ENCODE measurements around the gene ZNF70. TPM values are rescaled to one million over a fixed set of nuclear protein-coding genes. Genes with fewer than 3 reads are reported as not detected.

Gene ZNF70
- total and polyA plus RNA-seq, 2 of the 13 experiments (the other 11 are each of a cell fraction or from before 2014, with no cell fraction given), result 0.62 to 3.6 TPM

GRCh38 chr22:23751441-23751996 lies 607 bp upstream of the ZNF70 start:
- WGBS (ENCODE audit: low lambda C conversion rate), result 59% methylated on average over 15 of the region's 22 CpGs
- POLR2A ChIA-PET, result interaction anchor here (0.9 to 4.9 kb wide), 5 partner anchors 8 to 38 kb away, joined by 4 to 52 read pairs (median 6); partner anchors contain the start of genes C22orf15 and CHCHD10
- FAIRE-seq (no peak), ATAC-seq (no peak; the same call in 2 of the 3 replicates), DNase-seq (ENCODE audit: low spot score) (no peak)
- H3K27me3 ChIP-seq (ENCODE audit: control insufficient read depth in 1 of 2, insufficient read depth in 2 of 2, low read length in 2 of 2), result no peaks in the 10 kb centered on the region
- peak overlapping the region; percentile 87 for H3K4me2 ChIP-seq (ENCODE audit: low read depth, low read length)
- CTCF ChIA-PET (ENCODE audit: low intra/inter-chr PET ratio, low total read pairs), result no interaction called here
- TSS peak; percentile 86 for BruUV-seq (replicated peaks)
- peak overlapping the region; percentile 69 for H2AFZ ChIP-seq (ENCODE audit: low read length)
- peak overlapping the region; percentile 92 for H3K9ac ChIP-seq (ENCODE audit: insufficient read depth, low read depth, low read length)
- peak overlapping the region; percentile 88 to 92 (median 89) for H3K4me3 ChIP-seq (replicated peaks in 1 of 3; ENCODE audit: insufficient read depth in 1 of 3, low read depth in 2 of 3, low read length in 3 of 3)
- H3K4me1 ChIP-seq (ENCODE audit: insufficient read depth, low read length), result peaks cover 23% of the 10 kb centered on the region
- peak overlapping the region; percentile 60 for H3K27ac ChIP-seq (ENCODE audit: extremely low read length, insufficient read depth, low read length)
- peaks cover 7% of the 10 kb centered on the region for H3K79me2 ChIP-seq (ENCODE audit: insufficient read depth, low read length)
- in situ Hi-C loops (cut with HindIII; ENCODE audit: extremely low pct_ligation_motif_present, low pct_unique_long_range_greater_than_20kb) (no loop called here), intact Hi-C loops (cut with micrococcal nuclease; ENCODE audit: unreplicated experiment) (no loop called here)
- H4K20me1 ChIP-seq (ENCODE audit: insufficient read depth, low read length), result no peaks in the 10 kb centered on the region
- no peaks in the 10 kb centered on the region for H3K36me3 ChIP-seq (replicated peaks in 1 of 2; ENCODE audit: control insufficient read depth in 1 of 2, insufficient read depth in 2 of 2, low read length in 2 of 2)
- no peaks in the 10 kb centered on the region for H3K9me3 ChIP-seq (ENCODE audit: low read length)
- TF ChIP-seq ZNF589 (CRISPR knock-in tag; conservative IDR thresholded peaks at IDR 0.05) (no peak), ZNF263 (CRISPR knock-in tag; IDR thresholded peaks at IDR 0.05) (no peak), ZNF343 (CRISPR knock-in tag; IDR thresholded peaks at IDR 0.05) (0 out of 2 replicates have a peak, but pooled peaks have one; percentile 11), THAP11 (CRISPR knock-in tag; IDR thresholded peaks at IDR 0.05) (no peak), ZNF549 (CRISPR knock-in tag; IDR thresholded peaks at IDR 0.05) (no peak), MTF2 (CRISPR knock-in tag; IDR thresholded peaks at IDR 0.05; ENCODE audit: borderline replicate concordance) (no peak), ZNF260 (CRISPR knock-in tag; IDR thresholded peaks at IDR 0.05; ENCODE audit: borderline replicate concordance, low read depth) (no peak), ZNF724P (CRISPR knock-in tag; IDR thresholded peaks at IDR 0.05; ENCODE audit: borderline replicate concordance) (no peak), ZNF501 (CRISPR knock-in tag; IDR thresholded peaks at IDR 0.05) (0 out of 2 replicates have a peak, but pooled peaks have one; percentile 0), PCBP2 (optimal IDR thresholded peaks at IDR 0.05; ENCODE audit: low read depth, low read length, poor library complexity, severe bottlenecking) (no peak), NR2F2 (IDR thresholded peaks at IDR 0.05; ENCODE audit: borderline replicate concordance, low read depth) (no peak), PAWR (CRISPR knock-in tag; IDR thresholded peaks at IDR 0.05; ENCODE audit: borderline replicate concordance) (no peak), MAX (IDR thresholded peaks at IDR 0.05) (0 out of 2 replicates have a peak, but pooled peaks have one; percentile 9), ZNF782 (CRISPR knock-in tag; IDR thresholded peaks at IDR 0.05; ENCODE audit: borderline replicate concordance) (no peak), ZBTB42 (CRISPR knock-in tag; IDR thresholded peaks at IDR 0.05) (peak; percentile 63; the same call in 1 of the 2 replicates)
- TF ChIP-seq, protein P1, sequence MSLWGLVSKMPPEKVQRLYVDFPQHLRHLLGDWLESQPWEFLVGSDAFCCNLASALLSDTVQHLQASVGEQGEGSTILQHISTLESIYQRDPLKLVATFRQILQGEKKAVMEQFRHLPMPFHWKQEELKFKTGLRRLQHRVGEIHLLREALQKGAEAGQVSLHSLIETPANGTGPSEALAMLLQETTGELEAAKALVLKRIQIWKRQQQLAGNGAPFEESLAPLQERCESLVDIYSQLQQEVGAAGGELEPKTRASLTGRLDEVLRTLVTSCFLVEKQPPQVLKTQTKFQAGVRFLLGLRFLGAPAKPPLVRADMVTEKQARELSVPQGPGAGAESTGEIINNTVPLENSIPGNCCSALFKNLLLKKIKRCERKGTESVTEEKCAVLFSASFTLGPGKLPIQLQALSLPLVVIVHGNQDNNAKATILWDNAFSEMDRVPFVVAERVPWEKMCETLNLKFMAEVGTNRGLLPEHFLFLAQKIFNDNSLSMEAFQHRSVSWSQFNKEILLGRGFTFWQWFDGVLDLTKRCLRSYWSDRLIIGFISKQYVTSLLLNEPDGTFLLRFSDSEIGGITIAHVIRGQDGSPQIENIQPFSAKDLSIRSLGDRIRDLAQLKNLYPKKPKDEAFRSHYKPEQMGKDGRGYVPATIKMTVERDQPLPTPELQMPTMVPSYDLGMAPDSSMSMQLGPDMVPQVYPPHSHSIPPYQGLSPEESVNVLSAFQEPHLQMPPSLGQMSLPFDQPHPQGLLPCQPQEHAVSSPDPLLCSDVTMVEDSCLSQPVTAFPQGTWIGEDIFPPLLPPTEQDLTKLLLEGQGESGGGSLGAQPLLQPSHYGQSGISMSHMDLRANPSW (CRISPR knock-in tag; IDR thresholded peaks at IDR 0.05; ENCODE audit: borderline replicate concordance), result no peak
- TF ChIP-seq, protein P2, sequence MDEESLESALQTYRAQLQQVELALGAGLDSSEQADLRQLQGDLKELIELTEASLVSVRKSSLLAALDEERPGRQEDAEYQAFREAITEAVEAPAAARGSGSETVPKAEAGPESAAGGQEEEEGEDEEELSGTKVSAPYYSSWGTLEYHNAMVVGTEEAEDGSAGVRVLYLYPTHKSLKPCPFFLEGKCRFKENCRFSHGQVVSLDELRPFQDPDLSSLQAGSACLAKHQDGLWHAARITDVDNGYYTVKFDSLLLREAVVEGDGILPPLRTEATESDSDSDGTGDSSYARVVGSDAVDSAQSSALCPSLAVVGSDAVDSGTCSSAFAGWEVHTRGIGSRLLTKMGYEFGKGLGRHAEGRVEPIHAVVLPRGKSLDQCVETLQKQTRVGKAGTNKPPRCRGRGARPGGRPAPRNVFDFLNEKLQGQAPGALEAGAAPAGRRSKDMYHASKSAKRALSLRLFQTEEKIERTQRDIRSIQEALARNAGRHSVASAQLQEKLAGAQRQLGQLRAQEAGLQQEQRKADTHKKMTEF (CRISPR knock-in tag; IDR thresholded peaks at IDR 0.05), result 0 out of 2 replicates have a peak, but pooled peaks have one; percentile 9
